ENCODE results near the gene EPS8L3.
"Not testable (repeated sequence)": the region's sequence is repeated elsewhere in the genome, so short reads cannot be mapped to it uniquely, and the experiment has no call there.

Gene EPS8L3

DNA sequence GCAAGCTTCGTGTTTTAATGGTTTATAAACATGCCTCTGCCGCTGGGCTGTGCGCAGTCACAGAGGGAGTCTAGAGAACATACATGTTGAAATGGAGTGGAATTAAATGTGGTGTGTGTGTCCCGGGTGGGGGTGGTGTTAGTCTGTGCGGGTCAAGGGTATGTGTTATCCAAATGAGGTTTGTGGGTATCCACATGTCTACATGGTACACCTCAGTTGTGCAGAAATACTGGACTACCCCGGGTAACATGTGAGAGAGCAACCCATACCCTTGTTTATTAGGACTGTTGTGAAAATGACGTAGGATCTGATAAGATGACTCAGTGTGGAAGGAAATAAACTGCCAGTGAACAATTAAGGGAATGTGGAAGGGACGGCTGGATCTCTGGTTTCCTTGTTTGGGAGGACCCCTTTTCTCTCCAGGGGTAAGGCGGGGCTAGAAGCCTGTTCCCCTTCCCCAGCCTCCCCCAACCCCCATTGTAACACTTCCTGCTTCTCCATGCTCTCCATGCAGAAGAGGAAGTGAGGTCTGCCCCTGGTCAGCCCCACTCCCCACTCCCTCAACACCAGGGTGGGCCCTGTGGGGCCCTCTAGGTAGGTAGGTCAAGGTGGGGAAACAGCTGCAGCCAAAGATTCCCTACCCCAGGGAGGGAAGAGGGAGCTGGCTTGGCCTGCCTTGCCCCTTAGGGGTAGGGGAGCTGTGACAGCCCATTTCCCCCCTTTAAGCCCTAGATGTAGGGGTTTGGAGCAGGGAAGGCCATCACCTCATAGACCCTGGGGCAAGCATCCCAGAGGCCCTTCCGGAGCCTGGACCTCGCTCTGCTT is 690 bp downstream of the EPS8L3 start:
- no peak for DNase-seq

DNA sequence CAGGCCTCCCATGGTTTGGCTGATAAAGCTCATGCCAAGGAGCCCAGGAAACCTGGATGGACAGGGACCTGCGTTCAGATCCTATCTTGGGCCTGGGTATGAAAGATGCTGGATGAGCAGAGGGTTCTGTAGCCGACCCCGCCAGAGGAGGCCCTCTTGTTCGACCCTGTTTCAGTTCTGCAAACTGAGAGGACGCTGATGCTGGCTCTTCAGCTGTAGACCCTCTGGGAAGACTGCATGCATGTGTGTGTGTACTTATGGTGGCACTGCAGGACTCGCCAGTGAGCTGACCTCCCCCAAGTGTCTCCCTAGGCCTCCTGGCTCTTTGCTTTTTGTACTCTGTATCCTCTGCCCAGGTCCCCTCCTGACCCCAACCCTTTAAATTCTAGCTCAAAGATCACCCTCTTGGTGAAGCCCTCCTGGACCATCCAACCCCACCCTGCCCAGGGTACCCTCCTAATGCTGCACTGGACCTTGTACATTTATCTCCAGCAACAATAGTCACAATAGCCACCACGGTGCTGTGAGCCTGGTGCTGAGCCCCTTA is 1.6 kb downstream of the EPS8L3 start:
- DNase-seq = no peak

DNA sequence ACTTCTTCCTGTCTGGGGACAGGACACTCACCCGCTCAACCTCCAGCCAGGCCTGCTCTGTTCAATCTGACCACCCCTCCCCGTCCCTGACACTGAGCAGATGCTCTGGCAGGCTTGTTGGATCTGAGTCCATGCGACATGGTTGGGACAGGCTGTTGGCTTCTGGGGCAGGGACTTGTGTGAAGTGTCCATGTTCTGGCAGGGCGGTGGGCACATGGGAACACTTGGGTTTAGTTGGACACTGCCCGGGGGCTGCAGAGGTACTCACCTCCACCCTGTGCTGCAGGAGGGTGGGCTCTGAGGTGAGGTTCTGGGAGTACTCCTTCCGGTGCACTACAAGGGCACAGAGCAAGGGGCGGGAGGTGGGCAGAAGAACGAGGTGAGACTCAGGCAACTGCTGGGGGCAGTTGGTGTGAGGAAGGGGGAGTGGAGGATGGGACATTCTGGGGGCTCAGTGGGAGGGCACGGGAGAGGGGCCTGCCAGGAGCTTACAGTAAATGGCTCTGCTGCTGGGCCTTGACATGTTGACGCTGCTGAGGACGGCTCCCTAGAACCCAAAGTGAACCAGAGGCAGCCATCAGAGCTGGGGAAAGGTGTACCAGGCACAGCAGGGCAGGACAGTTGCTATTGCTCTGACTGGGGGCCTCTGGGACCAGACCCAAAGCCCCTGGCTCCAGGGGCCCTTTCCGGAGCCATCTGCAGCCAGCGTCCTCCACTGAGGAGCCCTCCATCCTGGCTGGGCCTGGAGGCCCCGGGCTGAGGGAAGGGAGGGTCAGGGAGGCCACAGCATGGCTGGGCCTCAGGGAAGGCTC is 2.3 kb downstream of the EPS8L3 start:
- DNase-seq = no peak

DNA sequence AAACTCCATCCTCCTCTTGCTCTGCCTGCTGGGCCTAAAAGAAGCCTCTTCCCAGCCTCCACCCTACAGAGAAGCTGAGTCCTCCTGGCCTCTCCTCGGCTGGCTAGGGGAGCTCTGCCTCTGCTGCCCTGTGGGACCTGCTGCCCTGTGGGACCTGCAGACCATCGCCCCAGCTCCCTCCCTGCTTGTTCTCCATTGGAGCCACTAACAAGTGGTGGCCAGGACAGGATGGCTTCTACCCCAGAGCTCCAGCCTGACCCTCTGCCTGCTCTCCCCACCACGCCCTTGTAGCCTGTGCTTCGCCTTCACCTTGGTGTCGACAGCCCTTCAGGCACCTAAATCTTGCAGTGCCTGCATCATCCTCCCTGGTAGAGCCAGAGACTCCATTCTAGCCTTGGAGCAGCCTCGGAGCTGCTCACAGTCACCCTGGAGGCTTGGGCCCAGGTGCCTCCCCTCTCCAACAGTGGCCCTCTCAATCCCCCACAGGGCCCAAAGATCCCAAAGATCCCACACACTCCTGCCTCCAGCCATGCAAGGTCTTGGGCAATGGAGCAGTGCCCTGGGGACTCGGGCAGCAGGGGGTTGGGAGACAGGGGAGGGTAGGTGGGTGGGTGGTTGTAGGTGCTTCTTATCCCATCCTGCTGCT is 3.0 kb downstream of the EPS8L3 start:
- no peak for DNase-seq

DNA sequence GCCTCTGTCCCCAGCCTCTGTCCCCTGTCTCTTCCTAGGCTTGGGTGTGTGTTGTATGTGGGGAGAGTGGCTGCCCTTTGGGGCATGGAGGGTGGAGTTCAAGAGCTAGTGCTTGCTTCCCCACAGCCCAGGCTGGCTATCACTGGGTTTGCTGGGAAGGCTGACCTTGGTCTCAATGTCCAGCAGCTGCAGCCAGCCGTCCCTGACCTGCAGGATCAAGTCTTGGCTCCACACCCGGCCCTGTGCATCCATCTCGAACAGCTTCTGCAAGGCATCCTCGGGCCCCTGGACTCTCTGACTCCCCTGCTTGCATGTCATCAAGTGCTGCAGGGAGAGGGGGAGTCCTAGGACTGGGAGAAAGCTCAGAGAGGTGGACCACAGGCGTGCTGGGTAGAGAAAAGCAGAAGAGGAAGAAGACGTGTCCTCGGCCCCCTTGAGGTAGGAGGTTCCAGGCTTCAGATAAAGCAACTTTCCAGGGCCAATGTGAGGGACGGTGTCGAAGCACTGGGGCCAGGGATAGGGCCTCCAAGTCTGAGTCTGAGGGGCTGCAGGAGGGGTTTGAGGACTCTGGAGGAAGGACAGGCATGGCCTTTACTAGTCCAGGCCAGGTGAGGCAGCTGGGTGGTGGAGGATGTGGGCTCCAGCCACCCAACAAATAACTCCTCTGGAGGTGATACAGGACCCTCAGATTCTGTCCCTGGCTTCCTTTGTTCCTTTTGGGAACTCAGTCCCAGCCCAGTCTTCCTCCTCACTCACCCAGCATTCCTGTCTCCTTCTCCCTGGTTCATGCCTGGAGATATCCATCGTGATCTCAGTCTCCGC is 4.0 kb downstream of the EPS8L3 start:
- DNase-seq = no peak

DNA sequence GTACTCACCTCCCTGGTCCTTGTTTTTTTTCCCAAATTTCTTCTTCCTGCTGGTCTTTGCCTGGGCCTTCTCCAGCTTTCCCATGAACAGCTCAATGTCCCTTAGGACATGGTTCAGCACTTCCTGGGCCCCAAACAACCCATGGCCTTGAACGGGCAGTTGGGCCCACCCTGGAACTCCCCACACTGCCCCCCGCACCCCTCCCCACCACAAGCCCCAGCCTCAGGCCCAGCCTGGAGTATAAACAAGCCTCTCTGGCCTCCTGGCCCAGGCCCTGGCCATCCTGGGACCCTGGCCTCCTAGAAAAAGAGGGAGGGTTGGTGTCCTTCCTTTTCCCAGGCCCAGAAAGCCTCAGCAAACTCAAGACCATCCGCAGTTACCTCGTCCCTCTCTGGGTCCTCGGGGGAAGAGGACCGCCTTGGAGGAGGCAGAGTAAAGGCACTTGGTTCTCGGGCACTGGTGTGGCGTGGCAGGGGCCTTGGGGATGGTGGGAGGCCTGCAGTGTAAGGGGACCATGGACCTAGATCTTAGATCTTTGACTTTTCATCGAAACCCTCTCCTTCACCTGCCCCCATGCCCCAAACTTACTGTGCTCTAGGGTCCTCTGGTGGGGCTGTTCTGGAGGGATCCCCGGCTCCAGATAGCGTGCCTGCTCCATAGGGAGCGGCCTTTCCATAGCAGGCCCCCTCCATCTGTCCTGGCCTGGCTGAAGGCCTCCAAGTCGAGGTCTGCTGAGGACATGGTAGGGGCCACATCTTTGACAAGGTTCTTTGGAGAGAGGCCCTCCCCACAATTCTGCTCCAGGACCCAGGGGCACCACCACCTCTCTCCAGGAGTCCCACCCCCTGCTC is 5.6 kb downstream of the EPS8L3 start:
- no peak for DNase-seq

DNA sequence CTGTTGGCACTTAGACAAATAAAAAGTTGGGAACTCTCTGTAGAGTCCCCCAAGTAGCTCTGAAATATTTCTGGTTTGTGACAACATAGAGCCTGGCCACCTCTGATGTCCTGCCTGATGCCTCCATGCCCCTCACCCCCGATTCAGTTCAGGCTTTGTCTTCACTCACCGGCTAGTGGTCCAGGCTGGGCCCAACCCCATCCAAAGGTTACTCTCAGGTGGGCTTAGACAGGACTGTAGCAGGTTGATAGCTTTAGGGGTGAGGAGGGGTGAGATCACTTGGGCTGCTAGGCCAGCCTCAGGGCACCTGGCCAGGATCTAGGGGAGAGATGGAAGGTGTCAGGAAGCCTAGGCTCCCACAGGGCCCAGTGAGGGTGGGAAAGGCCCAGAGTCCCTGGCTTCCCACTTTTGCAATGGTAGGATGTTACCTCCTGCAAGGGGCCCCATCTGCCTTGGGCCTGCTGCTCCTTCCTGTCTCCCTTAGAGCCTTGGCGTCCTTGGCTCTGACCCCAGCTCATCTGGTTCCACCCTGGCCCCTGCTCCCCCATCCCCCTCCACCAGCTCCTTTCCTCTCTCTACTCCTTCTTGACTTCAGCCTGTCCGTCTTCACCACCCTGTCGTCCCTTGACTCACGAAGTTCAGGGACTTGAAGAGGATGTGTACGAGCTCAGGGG is 6.7 kb downstream of the EPS8L3 start:
- DNase-seq = no peak

DNA sequence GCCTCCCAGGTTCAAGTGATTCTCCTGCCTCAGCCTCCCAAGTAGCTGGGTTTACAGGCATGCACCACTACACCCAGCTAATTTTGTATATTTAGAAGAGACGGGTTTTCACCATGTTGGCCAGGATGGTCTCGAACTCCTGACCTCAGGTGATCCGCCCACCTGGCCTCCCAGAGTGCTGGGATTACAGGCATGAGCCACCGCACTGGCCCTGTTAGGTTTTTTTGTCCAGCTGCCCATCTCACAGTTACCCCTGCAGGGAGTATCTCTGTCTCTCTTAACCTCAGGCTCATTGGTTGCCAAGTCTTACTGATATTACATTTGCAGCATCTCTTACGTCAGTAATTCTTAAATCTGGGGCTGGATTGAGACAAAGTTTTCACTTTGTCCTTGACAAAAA is 7.4 kb downstream of the EPS8L3 start:
- DNase-seq = not testable (repeated sequence)

DNA sequence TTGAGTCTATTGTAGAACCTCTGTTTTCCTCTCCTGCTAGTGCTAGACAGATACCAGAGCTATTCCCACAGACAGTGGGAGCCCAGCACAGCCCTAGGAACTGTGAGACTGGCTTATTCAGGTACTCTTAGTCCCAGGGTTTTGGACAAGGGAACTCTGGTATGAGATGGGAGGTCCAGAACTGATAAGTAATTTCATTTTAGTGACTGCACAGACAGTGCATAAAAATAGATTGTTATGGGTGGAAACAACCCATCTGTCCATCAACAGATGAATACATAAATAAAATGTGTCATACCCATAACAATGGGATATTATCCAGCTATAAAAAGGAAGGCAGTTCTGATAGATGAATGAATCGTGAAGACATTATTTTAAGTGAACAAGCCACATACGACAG is 9.0 kb downstream of the EPS8L3 start:
- DNase-seq = no peak

DNA sequence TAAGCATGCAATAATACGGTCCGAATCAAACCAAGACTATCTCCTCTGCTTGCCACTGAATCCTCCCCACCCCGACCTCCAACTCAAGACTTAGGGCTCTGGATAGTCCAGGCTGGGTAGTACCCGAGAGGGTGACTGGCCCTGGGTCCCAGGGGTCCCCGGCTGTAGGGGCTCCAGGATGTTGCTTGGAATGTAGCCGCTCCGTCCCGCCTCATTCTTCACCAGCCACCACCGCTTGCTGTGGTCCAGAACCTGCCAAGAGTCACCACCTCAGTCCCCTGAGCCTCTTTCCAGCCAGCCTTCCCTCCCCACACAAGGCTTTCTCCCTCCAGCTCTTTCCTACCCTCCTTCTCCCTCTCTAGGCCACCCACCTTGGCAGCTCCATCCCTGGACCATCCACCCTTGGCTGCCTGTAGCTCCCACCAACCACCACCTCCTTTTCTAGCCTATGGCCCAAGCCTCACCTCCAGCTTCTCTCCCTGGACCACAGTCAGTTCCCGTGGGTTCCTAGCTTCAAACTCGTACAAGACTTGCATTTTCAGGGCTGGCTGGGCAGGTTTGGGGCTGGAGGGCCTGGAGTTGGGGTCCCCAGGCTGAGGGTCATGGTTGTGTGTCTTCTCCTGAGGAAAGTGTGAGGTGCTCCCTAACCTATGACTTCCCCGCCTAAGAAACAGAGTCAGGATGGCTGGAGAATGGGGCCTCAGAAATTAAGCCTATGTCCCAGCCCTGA is 12.0 kb downstream of the EPS8L3 start:
- no peak for DNase-seq

DNA sequence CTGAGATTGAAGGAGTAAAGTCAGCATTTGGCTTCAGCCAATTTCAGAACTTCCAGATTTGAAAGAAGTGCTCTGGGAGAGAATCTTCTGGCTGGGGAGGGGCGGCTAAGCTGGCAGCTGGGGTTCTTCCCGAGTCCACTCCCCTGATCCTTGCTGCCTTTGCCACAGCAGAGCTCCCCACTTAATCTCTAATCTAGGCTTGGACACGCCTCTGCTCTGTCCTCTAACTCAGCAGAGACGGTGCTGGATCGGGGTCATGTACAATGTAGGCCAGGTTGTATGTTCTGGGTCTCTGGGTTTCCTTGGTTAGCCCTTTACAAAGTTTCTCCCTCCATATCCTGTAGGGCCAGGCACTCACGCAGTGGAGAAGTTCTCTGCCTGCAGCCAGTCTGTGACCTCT is 12.8 kb downstream of the EPS8L3 start:
- no peak for DNase-seq

DNA sequence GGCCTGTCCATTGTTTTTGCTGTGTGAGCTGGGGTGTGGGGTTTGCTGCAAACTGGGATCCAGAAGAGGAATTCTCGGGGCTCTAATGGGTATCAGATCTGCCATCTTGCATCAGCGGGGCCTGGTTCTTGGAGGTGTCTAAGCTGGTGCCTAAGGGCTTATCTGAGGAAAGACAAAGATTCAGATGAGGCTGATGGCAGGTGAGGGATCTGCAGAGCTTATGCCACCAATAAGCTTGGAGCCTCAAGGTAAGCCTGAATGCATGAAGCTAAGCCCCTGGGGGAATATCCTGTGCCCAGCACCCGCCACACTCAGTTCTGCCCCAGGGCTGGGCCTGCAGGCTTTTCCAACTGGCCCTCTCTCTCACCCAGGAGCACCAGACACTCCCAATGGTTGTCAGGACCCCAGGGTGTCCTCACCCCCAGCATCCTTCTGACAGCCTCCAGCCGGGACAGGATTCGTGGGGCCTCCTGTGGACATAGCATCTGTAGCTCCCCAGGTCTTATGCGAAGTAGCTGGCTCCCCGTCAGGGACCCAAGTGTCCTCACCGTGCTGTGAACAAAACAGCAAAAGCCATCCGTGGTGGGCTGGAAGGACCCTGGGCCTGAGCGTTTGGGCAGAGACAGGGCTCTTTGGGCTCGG is 13.4 kb downstream of the EPS8L3 start:
- no peak for DNase-seq

DNA sequence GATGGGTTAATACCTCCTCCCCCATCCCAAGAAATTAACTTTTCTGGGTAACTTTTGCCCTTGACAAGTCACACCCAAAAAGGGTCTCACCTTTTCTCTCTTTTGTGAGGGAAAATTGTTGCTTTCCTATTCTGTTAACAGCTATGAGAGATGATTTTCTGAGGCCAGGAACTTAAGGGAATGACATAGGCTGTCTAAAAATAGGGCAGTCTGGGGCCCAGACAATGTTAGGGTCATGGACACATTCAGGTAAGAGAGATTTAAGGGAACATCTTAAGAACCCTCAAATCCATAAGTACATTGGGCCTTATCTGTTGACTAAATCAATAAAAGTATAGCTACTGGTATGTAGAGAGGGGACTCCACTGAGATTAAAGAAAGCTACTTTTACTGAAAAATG is 14.5 kb downstream of the EPS8L3 start:
- DNase-seq = no peak

DNA sequence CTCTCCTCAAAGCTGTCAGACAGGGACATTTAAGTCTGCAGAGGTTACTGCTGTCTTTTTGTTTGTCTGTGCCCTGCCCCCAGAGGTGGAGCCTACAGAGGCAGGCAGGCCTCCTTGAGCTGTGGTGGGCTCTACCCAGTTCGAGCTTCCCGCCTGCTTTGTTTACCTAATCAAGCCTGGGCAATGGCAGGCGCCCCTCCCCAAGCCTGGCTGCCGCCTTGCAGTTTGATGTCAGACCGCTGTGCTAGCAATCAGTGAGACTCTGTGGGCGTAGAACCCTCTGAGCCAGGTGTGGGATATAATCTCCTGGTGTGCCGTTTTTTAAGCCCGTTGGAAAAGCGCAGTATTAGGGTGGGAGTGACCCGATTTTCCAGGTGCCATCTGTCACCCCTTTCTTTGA is 15.4 kb downstream of the EPS8L3 start:
- not testable (repeated sequence) for DNase-seq

DNA sequence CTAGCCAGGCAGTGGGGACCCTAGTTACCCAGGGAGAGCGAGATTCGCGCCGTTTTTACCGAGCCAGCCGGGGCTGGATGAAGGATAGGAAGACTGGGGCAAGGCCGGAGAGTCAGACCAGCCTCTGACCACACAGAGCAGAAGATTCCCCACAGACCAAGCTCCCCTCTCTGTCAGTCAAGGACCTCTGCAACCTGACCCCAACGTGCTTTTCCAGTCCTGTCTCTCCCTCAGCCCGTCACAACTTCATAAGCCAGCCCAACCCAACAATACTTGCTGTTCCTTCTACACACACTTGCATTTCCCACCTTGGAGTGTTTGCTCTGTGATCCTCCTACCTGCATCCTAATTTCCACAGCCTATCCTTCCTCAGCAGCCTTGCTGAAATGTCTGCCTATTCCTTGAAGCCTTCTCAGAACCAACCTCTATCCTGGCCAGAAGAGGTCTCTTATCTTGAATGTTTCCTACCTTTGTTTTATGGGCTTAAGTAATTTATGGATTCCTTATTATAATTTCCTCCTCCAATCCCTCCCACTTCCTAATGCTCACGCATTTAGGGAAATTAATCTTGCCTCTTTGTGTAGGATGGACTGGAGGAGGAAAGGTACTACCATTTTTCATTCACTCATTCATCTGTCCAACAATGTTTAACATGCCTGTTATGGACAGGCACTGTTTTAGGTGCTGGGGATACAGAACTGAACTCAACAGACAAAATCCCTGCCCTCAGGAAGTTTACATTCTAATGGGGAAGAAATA is 22.9 kb downstream of the EPS8L3 start, which contains the start of gene GSTM3:
Gene GSTM3 (minus strand): TSS at position 424 of the 759 bp plus-strand sequence. CDS start 751 bp downstream, outside the sequence.
- no peak for DNase-seq

DNA sequence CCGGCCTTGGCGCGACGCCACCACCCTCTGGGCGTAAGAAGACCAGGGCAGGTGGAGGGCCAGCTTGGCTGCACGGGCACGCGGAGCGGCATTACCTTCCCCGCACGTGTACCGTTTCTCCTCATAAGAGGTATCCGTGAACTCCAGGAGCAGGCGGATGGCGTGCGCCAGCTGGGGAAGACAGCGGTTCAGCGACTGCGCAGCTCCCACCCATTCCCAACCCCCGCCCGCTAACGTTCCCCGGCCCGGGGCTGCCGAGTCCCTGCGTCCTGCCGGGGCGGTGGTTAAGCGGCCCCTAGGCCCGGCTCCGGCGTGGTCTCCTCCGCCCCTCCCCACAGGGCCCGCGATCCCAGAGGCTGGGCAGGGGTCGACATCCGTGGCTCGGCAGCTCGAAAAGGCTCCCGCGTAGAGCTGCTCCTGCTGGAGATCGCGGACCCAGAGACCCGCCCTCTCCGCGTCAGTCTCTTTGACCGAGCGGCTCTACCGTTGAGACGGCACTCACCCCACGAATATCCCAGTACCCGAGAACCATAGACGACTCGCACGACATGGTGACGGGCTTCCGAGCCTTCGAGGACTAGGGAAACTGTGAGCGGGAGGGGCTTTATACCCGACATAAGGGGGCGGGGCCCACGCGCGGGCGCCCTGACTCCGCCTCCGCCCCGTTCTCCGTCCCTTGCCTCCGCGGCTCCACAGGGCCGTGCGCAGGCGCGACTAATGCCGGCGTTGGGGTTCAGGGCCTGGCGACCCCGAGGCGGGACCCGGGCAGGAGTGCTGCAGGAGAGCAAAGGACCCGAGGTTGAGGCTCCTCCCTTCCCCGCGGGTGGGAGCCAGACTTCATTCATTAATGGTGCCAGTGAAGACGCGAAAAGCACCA is 23.7 kb downstream of the EPS8L3 start:
- peak; percentile 7 for DNase-seq

DNA sequence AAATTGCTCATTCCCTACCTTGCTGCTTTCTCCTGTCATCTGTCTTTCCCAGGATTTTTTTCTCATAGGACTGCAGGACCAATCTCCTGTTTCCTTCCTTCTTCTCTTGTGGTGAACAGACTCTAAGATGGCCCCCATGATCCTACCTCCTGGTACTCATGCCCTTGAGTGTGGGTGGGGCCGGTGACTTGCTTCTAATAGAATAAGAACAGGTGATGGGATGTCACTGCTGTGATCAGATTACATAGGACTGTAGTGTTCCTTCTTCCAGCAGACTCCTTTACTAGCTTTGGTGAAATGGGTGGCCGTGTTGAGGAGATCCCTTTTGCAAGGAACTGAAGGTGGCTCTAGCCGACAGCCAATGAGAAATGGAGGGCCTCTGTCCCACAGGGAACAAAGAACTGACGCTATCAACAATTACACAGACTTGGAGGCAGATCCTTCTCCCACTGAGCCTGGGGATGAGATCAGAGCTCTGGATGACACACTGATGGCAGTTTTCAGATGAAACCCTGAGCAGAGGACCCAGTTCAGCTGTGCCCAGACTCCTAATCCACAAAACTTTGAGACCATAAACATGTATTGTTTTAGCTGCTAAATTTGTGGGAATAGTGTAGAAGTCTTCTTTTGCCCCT is 30.4 kb downstream of the EPS8L3 start:
- DNase-seq = no peak
